Fibroblast of lung (primary cell): ENCODE data around the gene STXBP4.

Experiments
- EZH2 ChIP-seq: IDR thresholded peaks from 2 replicates; pipeline ENCODE4 v1.5.1; 2012; ENCODE audit warnings: low read length, control low read depth, mild to moderate bottlenecking; ENCODE audit errors: missing control alignments
- TF ChIP-seq, protein P1 (sequence below), 2 donors: IDR thresholded peaks in 1 of 2; conservative IDR thresholded peaks in 1 of 2; 1 replicate in 1 of 2; 2 replicates in 1 of 2; pipeline ENCODE4 v1.5.1; 2011 to 2012; ENCODE audit warnings: low read length in 2 of 2, control low read depth in 1 of 2, inconsistent platforms in 1 of 2, low read depth in 1 of 2, mild to moderate bottlenecking in 1 of 2

DNA sequence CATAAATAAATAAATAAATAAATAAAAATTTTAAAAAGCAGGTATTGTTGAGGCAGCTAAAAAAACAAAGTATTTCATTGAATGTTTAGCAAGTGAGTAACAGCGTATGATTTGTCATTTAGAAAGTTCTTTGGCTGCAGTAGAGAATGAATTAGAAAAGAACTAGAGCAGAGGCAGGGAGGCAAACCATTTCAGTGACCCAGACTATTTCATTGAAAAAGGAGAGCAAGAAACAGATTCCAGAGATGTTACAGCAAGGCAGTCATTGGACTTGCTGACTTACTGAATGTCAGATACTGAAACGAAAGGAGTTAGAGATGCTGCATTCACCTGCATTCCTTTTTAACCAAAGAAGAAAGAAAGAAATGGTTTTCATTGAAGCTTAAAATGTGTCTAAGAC lies 190.7 kb downstream of the STXBP4 start:
- TF ChIP-seq, protein P1, sequence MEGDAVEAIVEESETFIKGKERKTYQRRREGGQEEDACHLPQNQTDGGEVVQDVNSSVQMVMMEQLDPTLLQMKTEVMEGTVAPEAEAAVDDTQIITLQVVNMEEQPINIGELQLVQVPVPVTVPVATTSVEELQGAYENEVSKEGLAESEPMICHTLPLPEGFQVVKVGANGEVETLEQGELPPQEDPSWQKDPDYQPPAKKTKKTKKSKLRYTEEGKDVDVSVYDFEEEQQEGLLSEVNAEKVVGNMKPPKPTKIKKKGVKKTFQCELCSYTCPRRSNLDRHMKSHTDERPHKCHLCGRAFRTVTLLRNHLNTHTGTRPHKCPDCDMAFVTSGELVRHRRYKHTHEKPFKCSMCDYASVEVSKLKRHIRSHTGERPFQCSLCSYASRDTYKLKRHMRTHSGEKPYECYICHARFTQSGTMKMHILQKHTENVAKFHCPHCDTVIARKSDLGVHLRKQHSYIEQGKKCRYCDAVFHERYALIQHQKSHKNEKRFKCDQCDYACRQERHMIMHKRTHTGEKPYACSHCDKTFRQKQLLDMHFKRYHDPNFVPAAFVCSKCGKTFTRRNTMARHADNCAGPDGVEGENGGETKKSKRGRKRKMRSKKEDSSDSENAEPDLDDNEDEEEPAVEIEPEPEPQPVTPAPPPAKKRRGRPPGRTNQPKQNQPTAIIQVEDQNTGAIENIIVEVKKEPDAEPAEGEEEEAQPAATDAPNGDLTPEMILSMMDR (conservative IDR thresholded peaks at IDR 0.05 in 1 of 2, IDR thresholded peaks at IDR 0.05 in 1 of 2; ENCODE audit: low read depth in 1 of 2, low read length in 2 of 2) = no peak
- no peak for TF ChIP-seq EZH2
